22Rv1 (cell line): ENCODE data around the gene RAD52.

ENCODE experiments used
- H3K27ac ChIP-seq: fragments of 450-650 bp; 2 replicates; pipeline ENCODE4 v1.5.1; 2017
- ZFX ChIP-seq: fragments of 450-650 bp; IDR thresholded peaks from 2 replicates; pipeline ENCODE4 v1.6.1; 2017; ENCODE audit warnings: antibody characterized with exemption, borderline replicate concordance
- TF ChIP-seq, protein P1 (sequence below): fragments of 450-650 bp; IDR thresholded peaks from 2 replicates; pipeline ENCODE4 v1.5.1; 2017; ENCODE audit warnings: mild to moderate bottlenecking

RAD52 gene

DNA sequence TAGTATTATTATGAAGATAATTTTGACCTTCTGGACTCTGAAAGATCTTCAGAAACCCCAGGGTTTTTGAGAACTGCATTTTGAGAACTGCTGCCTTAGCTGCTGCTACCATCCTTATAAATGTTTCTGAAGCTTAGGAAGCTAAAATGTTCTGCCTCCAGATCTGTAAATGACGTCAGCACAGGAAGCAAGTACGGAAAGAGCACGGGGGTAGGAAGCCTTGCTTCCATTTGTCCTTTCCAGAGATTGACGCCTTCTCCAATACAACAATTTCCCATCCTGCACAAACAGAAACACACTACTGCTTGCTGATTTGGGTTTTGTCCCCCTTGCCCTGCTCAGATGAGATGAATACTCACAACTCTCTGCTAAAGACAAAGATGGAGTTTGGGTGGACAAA lies 17.9 kb downstream of the RAD52 start:
- H3K27ac ChIP-seq = no peak overlapping the region
- TF ChIP-seq, protein P1, sequence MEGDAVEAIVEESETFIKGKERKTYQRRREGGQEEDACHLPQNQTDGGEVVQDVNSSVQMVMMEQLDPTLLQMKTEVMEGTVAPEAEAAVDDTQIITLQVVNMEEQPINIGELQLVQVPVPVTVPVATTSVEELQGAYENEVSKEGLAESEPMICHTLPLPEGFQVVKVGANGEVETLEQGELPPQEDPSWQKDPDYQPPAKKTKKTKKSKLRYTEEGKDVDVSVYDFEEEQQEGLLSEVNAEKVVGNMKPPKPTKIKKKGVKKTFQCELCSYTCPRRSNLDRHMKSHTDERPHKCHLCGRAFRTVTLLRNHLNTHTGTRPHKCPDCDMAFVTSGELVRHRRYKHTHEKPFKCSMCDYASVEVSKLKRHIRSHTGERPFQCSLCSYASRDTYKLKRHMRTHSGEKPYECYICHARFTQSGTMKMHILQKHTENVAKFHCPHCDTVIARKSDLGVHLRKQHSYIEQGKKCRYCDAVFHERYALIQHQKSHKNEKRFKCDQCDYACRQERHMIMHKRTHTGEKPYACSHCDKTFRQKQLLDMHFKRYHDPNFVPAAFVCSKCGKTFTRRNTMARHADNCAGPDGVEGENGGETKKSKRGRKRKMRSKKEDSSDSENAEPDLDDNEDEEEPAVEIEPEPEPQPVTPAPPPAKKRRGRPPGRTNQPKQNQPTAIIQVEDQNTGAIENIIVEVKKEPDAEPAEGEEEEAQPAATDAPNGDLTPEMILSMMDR = no peak
- no peak for TF ChIP-seq ZFX

- no peak overlapping the region for H3K27ac ChIP-seq
- TF ChIP-seq, protein P1 = no peak
- no peak for TF ChIP-seq ZFX
Measured at GRCh38 chr12:931060-931459, 18.4 kb downstream of the RAD52 start.

- no peak overlapping the region for H3K27ac ChIP-seq
Measured at GRCh38 chr12:926641-927040, 22.9 kb downstream of the RAD52 start.

GRCh38 chr12:922285-922684 lies 27.2 kb downstream of the RAD52 start:
- H3K27ac ChIP-seq = no peak overlapping the region
- TF ChIP-seq ZFX = no peak
- TF ChIP-seq, protein P1 = no peak

More at GRCh38 chr12:926641-927040, 22.9 kb downstream of the RAD52 start:
- TF ChIP-seq ZFX = no peak
- TF ChIP-seq, protein P1 = no peak

DNA sequence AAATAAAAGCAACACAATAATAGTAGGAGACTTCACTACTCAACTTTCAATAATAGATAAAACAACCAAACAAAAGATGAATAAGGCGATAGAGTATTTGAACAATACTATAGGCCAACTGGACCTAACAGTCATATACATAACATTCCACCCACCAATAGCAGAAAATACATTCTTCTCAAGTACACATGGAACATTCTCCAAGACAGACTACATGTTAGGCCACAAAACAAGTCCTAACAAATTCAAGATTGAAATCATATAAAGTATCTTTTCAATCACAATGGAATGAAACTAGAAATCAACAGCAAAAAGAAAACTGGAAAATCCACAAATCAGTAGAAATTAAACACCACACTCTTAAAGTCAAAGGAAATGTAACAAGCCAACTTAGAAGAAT lies 28.8 kb downstream of the RAD52 start:
- no peak for TF ChIP-seq ZFX
- no peak overlapping the region; the same call in 1 of the 2 replicates for H3K27ac ChIP-seq

DNA sequence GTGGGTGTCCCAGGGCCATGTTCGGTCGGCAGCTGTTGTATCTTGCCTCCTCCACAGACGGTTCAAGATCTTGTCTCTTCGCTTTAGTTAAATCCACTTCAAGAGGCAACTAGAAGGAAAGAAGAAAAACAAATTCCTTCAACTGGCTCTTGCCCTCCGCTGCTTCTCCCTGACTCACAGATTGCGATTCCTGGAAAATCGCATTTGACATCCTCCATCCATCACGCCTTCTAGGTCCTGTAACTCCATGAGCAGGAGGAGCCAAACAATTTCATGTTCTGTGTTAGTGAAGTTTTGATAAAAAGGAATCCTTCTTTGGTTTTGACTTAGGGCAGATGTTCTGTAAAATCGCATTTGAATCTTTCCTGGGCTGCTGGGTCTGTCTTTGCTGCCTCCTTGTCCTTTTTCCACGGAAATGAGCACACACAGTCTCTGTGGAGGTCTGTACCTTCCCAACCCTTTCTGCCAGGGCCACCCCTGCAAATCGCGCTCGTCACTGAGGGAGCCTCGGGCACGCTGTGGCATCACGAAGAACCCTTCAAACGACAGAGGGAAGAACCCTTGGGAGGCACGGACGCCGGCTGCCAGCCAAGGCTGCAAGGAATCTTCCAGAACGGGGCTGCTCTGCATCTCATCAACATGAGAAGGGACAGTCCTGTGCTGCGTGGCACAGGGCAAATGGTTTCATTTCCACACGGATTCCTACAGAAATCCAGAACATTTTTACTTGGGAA lies 32.6 kb downstream of the RAD52 start:
- TF ChIP-seq ZFX = no peak
- TF ChIP-seq, protein P1 = no peak
- no peak overlapping the region for H3K27ac ChIP-seq

DNA sequence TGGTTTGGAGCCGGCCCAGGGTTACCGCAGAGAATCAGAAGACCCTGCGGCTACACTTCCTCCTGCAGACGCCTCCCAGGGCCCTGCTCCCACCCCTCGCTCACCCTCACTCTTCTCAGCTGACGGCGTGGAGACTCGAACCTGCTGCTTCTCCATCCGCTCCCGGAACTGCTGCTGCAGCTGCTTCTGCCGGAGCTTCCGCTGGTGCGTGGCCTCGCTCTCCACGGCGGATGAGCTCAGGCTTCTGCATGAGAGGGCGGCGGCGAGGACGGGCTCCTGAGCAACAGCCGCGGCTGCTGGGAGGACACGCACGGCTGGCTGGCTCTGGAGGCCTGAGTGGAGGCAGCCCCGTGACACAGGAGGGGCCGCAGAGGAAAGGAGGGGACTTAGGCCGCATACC lies 33.3 kb downstream of the RAD52 start:
- H3K27ac ChIP-seq = no peak overlapping the region
- no peak for TF ChIP-seq ZFX
- TF ChIP-seq, protein P1 = no peak

GRCh38 chr12:915090-915489 lies 34.4 kb downstream of the RAD52 start:
- H3K27ac ChIP-seq = no peak overlapping the region; the same call in 1 of the 2 replicates

More at GRCh38 chr12:915090-915489, 34.4 kb downstream of the RAD52 start:
- no peak for TF ChIP-seq ZFX
- TF ChIP-seq, protein P1 = no peak
